Measurements from ENCODE around the gene CMTM6. TPM values are rescaled to one million over a fixed set of nuclear protein-coding genes. Genes with fewer than 3 reads are reported as not detected.

The CMTM6 gene
- total RNA-seq, 1 donor from 2014 or later, result 17.5 TPM

GRCh38 chr3:32545305-32545704 is 42.7 kb upstream of the CMTM6 start:
- no peaks in the 10 kb centered on the region for H3K36me3 Mint-ChIP-seq (ENCODE audit: unreplicated experiment)
- H3K4me3 Mint-ChIP-seq (ENCODE audit: unreplicated experiment), result no peak overlapping the region
- no peaks in the 10 kb centered on the region for H3K27me3 Mint-ChIP-seq (ENCODE audit: unreplicated experiment)
- H3K9me3 Mint-ChIP-seq (ENCODE audit: unreplicated experiment), result no peaks in the 10 kb centered on the region
- DNase-seq, result no peak
- peaks cover 12% of the 10 kb centered on the region for H3K4me1 Mint-ChIP-seq (ENCODE audit: low read depth, unreplicated experiment)
- H3K27ac Mint-ChIP-seq (ENCODE audit: unreplicated experiment), result no peak overlapping the region
- TF ChIP-seq CTCF (IDR thresholded peaks at IDR 0.05; ENCODE audit: partially characterized antibody, unreplicated experiment), result no peak

DNA sequence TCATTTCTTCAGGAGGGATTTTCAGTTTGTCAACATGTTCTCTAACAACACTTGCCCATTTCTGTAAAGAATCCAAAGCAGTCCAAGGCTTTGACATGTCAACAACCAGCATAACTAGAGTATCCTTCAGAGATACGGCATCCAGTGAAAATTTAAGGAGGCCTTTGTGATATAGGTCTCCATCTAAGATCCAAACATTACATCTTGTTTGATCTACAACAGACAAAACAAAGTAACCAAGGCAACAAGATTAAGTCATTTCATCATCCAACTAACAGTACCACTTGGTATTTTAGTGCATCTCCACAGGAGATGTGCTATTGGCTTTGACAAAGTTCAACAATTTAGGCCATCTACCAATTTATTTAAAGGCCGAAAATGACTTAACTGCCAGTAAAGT is 42.2 kb upstream of the CMTM6 start:
- Mint-ChIP-seq H3K27ac (ENCODE audit: unreplicated experiment) (peak overlapping the region; percentile 45), H3K4me3 (ENCODE audit: unreplicated experiment) (no peak overlapping the region)

GRCh38 chr3:32542807-32543206 is 40.2 kb upstream of the CMTM6 start:
- H3K36me3 Mint-ChIP-seq (ENCODE audit: unreplicated experiment), result no peaks in the 10 kb centered on the region
- H3K27ac Mint-ChIP-seq (ENCODE audit: unreplicated experiment), result no peak overlapping the region
- no peaks in the 10 kb centered on the region for H3K27me3 Mint-ChIP-seq (ENCODE audit: unreplicated experiment)
- no peaks in the 10 kb centered on the region for H3K9me3 Mint-ChIP-seq (ENCODE audit: unreplicated experiment)
- no peak overlapping the region for H3K4me3 Mint-ChIP-seq (ENCODE audit: unreplicated experiment)
- peaks cover 9% of the 10 kb centered on the region for H3K4me1 Mint-ChIP-seq (ENCODE audit: low read depth, unreplicated experiment)
- DNase-seq, result no peak
- no peak for TF ChIP-seq CTCF (IDR thresholded peaks at IDR 0.05; ENCODE audit: partially characterized antibody, unreplicated experiment)

More for the DNA sequence above, 42.2 kb upstream of the CMTM6 start:
- no peaks in the 10 kb centered on the region for H3K36me3 Mint-ChIP-seq (ENCODE audit: unreplicated experiment)
- no peak for TF ChIP-seq CTCF (IDR thresholded peaks at IDR 0.05; ENCODE audit: partially characterized antibody, unreplicated experiment)
- no peaks in the 10 kb centered on the region for H3K27me3 Mint-ChIP-seq (ENCODE audit: unreplicated experiment)
- no peak for DNase-seq
- H3K4me1 Mint-ChIP-seq (ENCODE audit: low read depth, unreplicated experiment), result peaks cover 12% of the 10 kb centered on the region
- no peaks in the 10 kb centered on the region for H3K9me3 Mint-ChIP-seq (ENCODE audit: unreplicated experiment)

GRCh38 chr3:32540899-32541298 is 38.2 kb upstream of the CMTM6 start:
- H3K27ac Mint-ChIP-seq (ENCODE audit: unreplicated experiment), result no peak overlapping the region
- no peaks in the 10 kb centered on the region for H3K27me3 Mint-ChIP-seq (ENCODE audit: unreplicated experiment)
- no peak for TF ChIP-seq CTCF (IDR thresholded peaks at IDR 0.05; ENCODE audit: partially characterized antibody, unreplicated experiment)
- no peak for DNase-seq
- H3K4me1 Mint-ChIP-seq (ENCODE audit: low read depth, unreplicated experiment), result no peaks in the 10 kb centered on the region
- H3K9me3 Mint-ChIP-seq (ENCODE audit: unreplicated experiment), result no peaks in the 10 kb centered on the region
- H3K36me3 Mint-ChIP-seq (ENCODE audit: unreplicated experiment), result no peaks in the 10 kb centered on the region
- no peak overlapping the region for H3K4me3 Mint-ChIP-seq (ENCODE audit: unreplicated experiment)

GRCh38 chr3:32532434-32532833 is 29.8 kb upstream of the CMTM6 start:
- peaks cover 5% of the 10 kb centered on the region for H3K4me1 Mint-ChIP-seq (ENCODE audit: low read depth, unreplicated experiment)
- DNase-seq, result no peak
- H3K27me3 Mint-ChIP-seq (ENCODE audit: unreplicated experiment), result peaks cover 2% of the 10 kb centered on the region
- H3K9me3 Mint-ChIP-seq (ENCODE audit: unreplicated experiment), result peaks cover 2% of the 10 kb centered on the region
- H3K4me3 Mint-ChIP-seq (ENCODE audit: unreplicated experiment), result no peak overlapping the region
- H3K36me3 Mint-ChIP-seq (ENCODE audit: unreplicated experiment), result no peaks in the 10 kb centered on the region
- no peak for TF ChIP-seq CTCF (IDR thresholded peaks at IDR 0.05; ENCODE audit: partially characterized antibody, unreplicated experiment)
- H3K27ac Mint-ChIP-seq (ENCODE audit: unreplicated experiment), result no peak overlapping the region

All from glutamatergic neuron (in vitro differentiated cells).